IPS-15b (cell line): ENCODE data around the gene ASNSD1.
A peak's percentile ranks its signal among the peaks of the same experiment; 100 is the strongest.

ENCODE experiments used
- H3K27me3 ChIP-seq: one replicate; pipeline ENCODE4 v1.6.1; 2013; ENCODE audit warnings: low read length; ENCODE audit not compliant: control insufficient read depth, insufficient read depth
- H3K36me3 ChIP-seq: one replicate; pipeline ENCODE4 v1.6.1; 2013; ENCODE audit warnings: low read length; ENCODE audit not compliant: control insufficient read depth, insufficient read depth
- H3K4me1 ChIP-seq: one replicate; pipeline ENCODE4 v1.6.1; 2013; ENCODE audit warnings: mild to moderate bottlenecking, low read length; ENCODE audit not compliant: control insufficient read depth, insufficient read depth
- H3K4me3 ChIP-seq: one replicate; pipeline ENCODE4 v1.5.1; 2013; ENCODE audit warnings: low read depth, low read length
- H3K9ac ChIP-seq: one replicate; pipeline ENCODE4 v1.6.1; 2013; ENCODE audit warnings: low read depth, mild to moderate bottlenecking, low read length
- H3K9me3 ChIP-seq: one replicate; pipeline ENCODE4 v1.6.1; 2013; ENCODE audit warnings: mild to moderate bottlenecking, low read length; ENCODE audit not compliant: control insufficient read depth, insufficient read depth

ASNSD1 gene

DNA sequence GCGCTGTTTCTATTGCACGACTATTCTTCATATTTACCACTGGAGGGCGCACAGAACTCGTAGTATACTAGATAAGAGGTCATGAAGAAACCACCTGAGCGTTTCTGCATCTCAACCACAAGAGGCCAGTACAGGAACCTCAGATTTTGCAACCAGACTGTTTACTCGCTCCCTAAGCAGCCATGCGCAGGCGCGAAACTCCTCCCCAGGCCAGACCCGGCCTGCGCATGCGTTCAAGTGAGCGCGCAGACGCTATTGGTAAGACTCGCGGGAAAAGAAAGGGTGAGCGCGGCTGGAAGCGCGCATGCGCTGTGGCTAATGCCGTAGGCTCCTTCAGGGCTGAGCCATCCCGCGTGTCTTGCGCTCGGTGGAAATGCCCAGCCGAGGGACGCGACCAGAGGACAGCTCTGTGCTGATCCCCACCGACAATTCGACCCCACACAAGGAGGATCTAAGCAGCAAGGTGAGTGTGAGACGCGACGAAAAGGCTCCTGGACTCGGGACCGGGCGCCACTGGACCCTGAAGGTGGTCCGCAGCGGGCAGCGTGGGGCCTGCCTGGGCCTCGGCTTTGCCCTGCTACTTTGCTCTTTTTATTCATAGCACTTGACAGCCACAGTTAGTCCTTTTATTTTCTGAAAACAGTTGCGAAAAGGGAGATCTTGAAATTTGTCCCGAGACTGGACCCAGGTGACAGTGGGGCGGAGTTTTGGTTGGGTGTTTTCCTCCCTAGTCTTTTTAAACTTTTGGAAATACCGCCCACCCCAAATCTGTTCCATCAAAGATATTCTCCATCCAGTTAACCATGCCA is at the start of gene ASNSD1:
Gene ASNSD1, plus strand, starts transcription at position 312 of the 809 bp plus-strand sequence. CDS start 4,674 bp downstream, outside the sequence.
- Histone ChIP-seq H3K27me3 (no peaks in the 10 kb centered on the region), H3K9me3 (no peaks in the 10 kb centered on the region), H3K9ac (peak within 1 kb of the TSS; percentile 96), H3K4me3 (peak within 1 kb of the TSS; percentile 99), H3K36me3 (peaks cover 2% of the 10 kb centered on the region), H3K4me1 (no peaks in the 10 kb centered on the region)

GRCh38 chr2:189613077-189613636 is 48.1 kb upstream of the ASNSD1 start:
- no peaks in the 10 kb centered on the region for H3K9me3 ChIP-seq
- H3K4me3 ChIP-seq, result no peak overlapping the region
- no peak overlapping the region for H3K9ac ChIP-seq
- H3K27me3 ChIP-seq, result no peaks in the 10 kb centered on the region
- no peaks in the 10 kb centered on the region for H3K36me3 ChIP-seq
- H3K4me1 ChIP-seq, result no peaks in the 10 kb centered on the region

DNA sequence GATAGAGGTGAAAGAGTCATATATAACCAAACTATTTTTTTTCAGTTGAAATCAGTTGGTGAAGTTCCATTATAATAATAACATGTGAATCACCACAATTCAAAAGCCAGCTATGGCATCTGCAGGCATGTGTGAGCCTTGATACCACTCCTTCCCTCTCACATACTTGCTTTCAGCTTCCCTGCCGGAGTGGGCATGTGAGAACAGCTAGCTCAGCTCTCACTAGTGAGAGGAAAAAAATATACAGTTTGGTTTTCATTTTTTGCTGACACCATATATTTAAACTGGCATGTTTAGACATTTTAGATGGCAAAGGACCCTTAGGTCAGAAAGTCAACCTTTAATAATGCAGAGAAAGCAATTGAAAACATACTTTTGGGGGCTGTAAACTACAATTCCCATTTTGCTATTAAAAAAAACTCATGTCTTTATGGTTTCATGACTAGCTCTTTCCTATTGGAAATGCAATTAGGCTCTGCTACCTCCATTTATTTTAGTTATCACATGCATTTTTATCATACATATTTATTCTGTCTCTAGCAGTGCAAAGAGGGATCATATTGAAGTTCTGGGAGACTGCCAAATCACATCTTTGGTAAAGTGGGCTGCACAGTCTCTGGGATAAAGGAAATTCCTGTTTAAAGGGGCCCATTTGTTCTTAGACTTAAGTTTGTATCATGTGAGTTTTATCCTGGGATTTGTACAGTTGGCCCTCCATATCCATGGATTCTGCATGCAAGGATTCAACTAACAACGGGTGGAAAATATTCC is 47.4 kb upstream of the ASNSD1 start:
- no peaks in the 10 kb centered on the region for H3K36me3 ChIP-seq
- H3K9me3 ChIP-seq, result no peaks in the 10 kb centered on the region
- no peaks in the 10 kb centered on the region for H3K4me1 ChIP-seq
- no peak overlapping the region for H3K4me3 ChIP-seq
- no peaks in the 10 kb centered on the region for H3K27me3 ChIP-seq
- H3K9ac ChIP-seq, result no peak overlapping the region

DNA sequence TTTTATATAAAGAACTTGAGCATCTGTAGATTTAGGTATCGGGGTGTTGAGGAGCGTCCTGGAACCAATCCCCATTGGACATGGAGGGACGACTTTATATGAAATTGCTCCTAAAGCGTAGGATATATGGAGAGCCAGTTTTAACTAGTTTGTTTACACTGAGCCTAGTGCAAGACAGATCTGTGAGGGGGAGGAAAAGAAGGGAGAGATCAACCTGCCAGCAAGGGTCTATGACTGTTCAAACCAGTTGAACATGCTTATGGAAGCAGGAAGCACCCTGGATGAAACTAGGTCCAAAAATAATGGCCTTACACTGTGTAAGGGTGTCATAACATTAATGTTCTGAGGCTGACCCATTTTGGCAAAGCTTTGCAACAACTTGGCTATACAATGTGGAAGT is 46.7 kb upstream of the ASNSD1 start:
- no peaks in the 10 kb centered on the region for H3K36me3 ChIP-seq
- H3K27me3 ChIP-seq, result no peaks in the 10 kb centered on the region
- no peak overlapping the region for H3K9ac ChIP-seq
- no peaks in the 10 kb centered on the region for H3K9me3 ChIP-seq
- H3K4me3 ChIP-seq, result no peak overlapping the region
- H3K4me1 ChIP-seq, result no peaks in the 10 kb centered on the region

GRCh38 chr2:189618197-189618596 is 43.1 kb upstream of the ASNSD1 start:
- Histone ChIP-seq H3K9ac (no peak overlapping the region), H3K36me3 (no peaks in the 10 kb centered on the region), H3K9me3 (no peaks in the 10 kb centered on the region), H3K4me3 (no peak overlapping the region), H3K4me1 (no peaks in the 10 kb centered on the region), H3K27me3 (no peaks in the 10 kb centered on the region)

GRCh38 chr2:189621781-189622180 is 39.5 kb upstream of the ASNSD1 start:
- H3K27me3 ChIP-seq, result no peaks in the 10 kb centered on the region
- peaks cover 2% of the 10 kb centered on the region for H3K4me1 ChIP-seq
- H3K9me3 ChIP-seq, result no peaks in the 10 kb centered on the region
- no peak overlapping the region for H3K4me3 ChIP-seq
- H3K36me3 ChIP-seq, result no peaks in the 10 kb centered on the region
- H3K9ac ChIP-seq, result no peak overlapping the region

- Histone ChIP-seq H3K36me3 (no peaks in the 10 kb centered on the region), H3K4me1 (peaks cover 2% of the 10 kb centered on the region), H3K9ac (no peak overlapping the region), H3K9me3 (no peaks in the 10 kb centered on the region), H3K27me3 (no peaks in the 10 kb centered on the region), H3K4me3 (no peak overlapping the region)
Observed at GRCh38 chr2:189623049-189623448, 38.2 kb upstream of the ASNSD1 start.

GRCh38 chr2:189624648-189625355 is 36.5 kb upstream of the ASNSD1 start:
- no peaks in the 10 kb centered on the region for H3K36me3 ChIP-seq
- H3K9me3 ChIP-seq, result no peaks in the 10 kb centered on the region
- peaks cover 2% of the 10 kb centered on the region for H3K4me1 ChIP-seq
- no peak overlapping the region for H3K4me3 ChIP-seq
- no peak overlapping the region for H3K9ac ChIP-seq
- H3K27me3 ChIP-seq, result no peaks in the 10 kb centered on the region

DNA sequence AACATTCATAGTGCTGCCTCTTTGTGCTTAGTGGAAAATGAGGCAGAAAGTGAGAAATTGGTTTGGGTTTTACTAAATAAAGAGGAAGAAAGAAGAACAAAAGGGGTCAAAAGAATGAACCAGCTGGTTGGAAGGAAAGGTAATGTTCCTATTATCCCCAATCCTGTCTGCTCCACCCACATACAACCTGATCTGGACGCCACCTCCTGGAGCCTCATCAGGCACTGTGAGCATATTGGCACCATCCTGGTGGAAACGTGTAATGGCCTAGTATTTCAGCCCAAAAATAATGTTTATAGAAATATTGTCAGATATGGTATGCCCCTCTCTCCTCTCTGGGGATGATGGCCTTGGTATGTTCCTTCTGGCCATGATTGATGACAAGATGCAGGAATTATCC is 35.6 kb upstream of the ASNSD1 start:
- no peaks in the 10 kb centered on the region for H3K9me3 ChIP-seq
- H3K9ac ChIP-seq, result no peak overlapping the region
- H3K4me3 ChIP-seq, result no peak overlapping the region
- H3K36me3 ChIP-seq, result no peaks in the 10 kb centered on the region
- peaks cover 2% of the 10 kb centered on the region for H3K4me1 ChIP-seq
- H3K27me3 ChIP-seq, result no peaks in the 10 kb centered on the region

GRCh38 chr2:189627789-189628188 is 33.5 kb upstream of the ASNSD1 start:
- H3K4me3 ChIP-seq, result no peak overlapping the region
- peaks cover 2% of the 10 kb centered on the region for H3K4me1 ChIP-seq
- H3K36me3 ChIP-seq, result no peaks in the 10 kb centered on the region
- H3K9me3 ChIP-seq, result no peaks in the 10 kb centered on the region
- H3K27me3 ChIP-seq, result no peaks in the 10 kb centered on the region
- no peak overlapping the region for H3K9ac ChIP-seq

DNA sequence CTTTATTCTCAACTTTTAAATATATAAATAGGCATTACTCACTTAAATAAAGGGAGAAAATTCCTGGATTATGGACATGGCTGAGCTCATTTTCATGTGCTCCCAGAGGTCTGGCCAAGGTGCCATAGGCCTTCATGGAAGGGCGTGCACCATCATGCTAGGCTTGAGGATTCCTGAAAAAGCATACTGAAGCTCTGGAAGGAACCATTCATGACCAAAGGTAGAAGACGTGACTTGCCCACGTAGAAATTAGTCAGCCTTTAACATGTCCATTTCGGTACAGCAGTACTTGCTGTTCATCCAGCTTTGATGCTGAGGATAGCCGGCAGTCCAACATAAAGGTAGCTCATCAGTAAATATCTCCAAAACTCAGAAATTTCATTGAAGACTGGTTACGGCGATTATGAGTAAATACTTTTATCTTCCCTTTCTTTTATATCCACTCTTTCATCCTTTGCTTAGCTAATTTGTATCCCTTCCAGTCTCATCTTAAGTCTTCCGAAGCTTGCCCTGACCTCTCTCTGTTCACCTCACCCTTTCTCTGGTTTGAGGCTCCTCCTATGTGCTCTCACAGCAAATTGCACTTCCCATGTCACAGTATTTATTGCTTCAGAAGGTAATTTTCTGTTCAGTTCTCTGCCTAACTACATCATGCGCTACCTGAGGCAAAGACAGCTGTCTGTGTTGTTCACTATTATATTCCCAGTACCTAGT is 32.3 kb upstream of the ASNSD1 start:
- no peak overlapping the region for H3K9ac ChIP-seq
- H3K4me3 ChIP-seq, result no peak overlapping the region
- peaks cover 2% of the 10 kb centered on the region for H3K4me1 ChIP-seq
- H3K9me3 ChIP-seq, result no peaks in the 10 kb centered on the region
- no peaks in the 10 kb centered on the region for H3K27me3 ChIP-seq
- no peaks in the 10 kb centered on the region for H3K36me3 ChIP-seq
